Activated naive CD8-positive, alpha-beta T cell treated with anti-CD3 and anti-CD28 coated beads, Interleukin-2, amount 10 ng/mL, durations not matched to agents 7 days and 5 days (primary cell): ENCODE data around the gene PLD2. TPM values are rescaled to one million over a fixed set of nuclear protein-coding genes. Genes with fewer than 3 reads are reported as not detected.
A peak's percentile ranks its signal among the peaks of the same experiment; 100 is the strongest.
"Not testable (repeated sequence)": the region's sequence is repeated elsewhere in the genome, so short reads cannot be mapped to it uniquely, and the experiment has no call there.

ENCODE experiments used
- ATAC-seq: fragments of 150-1000 bp; cut with Tn5 transposase; one replicate; pipeline ENCODE4 v1.10.0; 2021; ENCODE audit warnings: low read depth, moderate library complexity
- POLR2A ChIA-PET: fragments of 350-600 bp; sonication (Branson Sonifier 250); formaldehyde crosslinking; loops from one replicate; lab custom pipeline; 2021; ENCODE audit warnings: antibody characterized with exemption; lab: Charles Lee
- DNase-seq: peaks from one replicate; pipeline ENCODE4 v3.0.0; 2021
- H3K27ac Mint-ChIP-seq: one replicate; pipeline ENCODE4 v1.8.0; 2022; ENCODE audit warnings: mild to moderate bottlenecking, mixed read lengths
- H3K27me3 Mint-ChIP-seq: one replicate; pipeline ENCODE4 v1.8.0; 2022; ENCODE audit warnings: mild to moderate bottlenecking, moderate library complexity, mixed read lengths
- H3K36me3 Mint-ChIP-seq: one replicate; pipeline ENCODE4 v1.8.0; 2021; ENCODE audit warnings: mild to moderate bottlenecking, mixed read lengths
- H3K4me1 Mint-ChIP-seq: one replicate; pipeline ENCODE4 v1.8.0; 2021; ENCODE audit warnings: mixed read lengths
- H3K4me3 Mint-ChIP-seq: one replicate; pipeline ENCODE4 v1.8.0; 2022; ENCODE audit warnings: mild to moderate bottlenecking, moderate library complexity, mixed read lengths
- H3K9me3 Mint-ChIP-seq: one replicate; pipeline ENCODE4 v1.8.0; 2021; ENCODE audit warnings: mixed read lengths
- total RNA-seq, 2 experiments: library from RNA; stranded (reverse); gene quantifications; one replicate each; pipeline ENCODE4 v1.2.3, GENCODE V29; 2021

Gene PLD2
- total RNA-seq, 2 experiments from 2014 or later: 18.8 to 21.7 TPM

DNA sequence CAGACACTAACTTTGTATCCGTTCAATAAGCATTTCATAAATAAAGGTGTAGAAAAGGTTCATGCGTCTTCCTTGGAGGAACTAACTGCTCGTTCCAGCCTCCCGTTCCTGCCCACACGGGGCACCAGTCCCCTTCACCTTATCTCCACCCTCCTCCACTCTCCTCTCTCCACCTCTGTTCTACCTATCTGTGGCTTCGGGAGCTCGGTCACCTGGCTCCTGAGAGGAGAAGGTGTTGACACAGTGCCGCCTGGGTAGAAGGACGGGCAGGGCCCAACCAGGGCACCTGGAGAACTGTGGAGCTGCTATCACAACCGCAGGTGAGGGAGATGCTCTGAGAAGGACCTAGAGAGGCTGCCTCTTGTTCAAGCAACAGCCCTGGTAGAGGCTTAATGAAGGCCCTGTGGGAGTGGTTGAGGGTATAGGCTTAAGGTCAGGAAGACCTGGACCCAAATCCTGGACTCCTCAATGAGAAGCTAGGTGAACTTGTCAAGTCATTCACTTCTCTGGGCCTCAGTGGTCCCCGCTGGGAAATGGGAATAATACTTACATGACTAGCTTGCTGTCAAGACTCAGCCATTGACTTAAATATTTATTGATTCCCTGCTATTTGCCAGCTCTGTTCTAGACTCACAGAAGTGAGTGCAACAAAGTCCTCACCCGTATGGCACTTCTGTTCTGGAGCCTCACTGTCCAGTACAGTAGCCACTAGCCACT lies 16.6 kb downstream of the PLD2 start:
- H3K4me1 Mint-ChIP-seq: no peaks in the 10 kb centered on the region
- no peaks in the 10 kb centered on the region for H3K27me3 Mint-ChIP-seq
- no peaks in the 10 kb centered on the region for H3K9me3 Mint-ChIP-seq
- H3K27ac Mint-ChIP-seq: no peak overlapping the region
- DNase-seq (no peak), ATAC-seq (no peak)
- H3K36me3 Mint-ChIP-seq: peaks cover 1% of the 10 kb centered on the region
- POLR2A ChIA-PET: no interaction called here
- no peak overlapping the region for H3K4me3 Mint-ChIP-seq

- Mint-ChIP-seq H3K4me1 (no peaks in the 10 kb centered on the region), H3K4me3 (no peak overlapping the region), H3K36me3 (no peaks in the 10 kb centered on the region), H3K27ac (no peak overlapping the region), H3K9me3 (no peaks in the 10 kb centered on the region), H3K27me3 (no peaks in the 10 kb centered on the region)
- DNase-seq: no peak
- POLR2A ChIA-PET: no interaction called here
- no peak for ATAC-seq
Measured at GRCh38 chr17:4827399-4827798, 20.4 kb downstream of the PLD2 start.

- POLR2A ChIA-PET: interaction anchor here (1.3 to 1.5 kb wide), 2 partner anchors 25 to 44 kb away, joined by 3 read pairs; no protein-coding TSS in a partner anchor
- peaks cover 27% of the 10 kb centered on the region for H3K4me1 Mint-ChIP-seq
- DNase-seq, H3K9me3 Mint-ChIP-seq, ATAC-seq, H3K27me3 Mint-ChIP-seq, H3K36me3 Mint-ChIP-seq: not testable (repeated sequence)
- H3K27ac Mint-ChIP-seq: peak overlapping the region; percentile 88
- H3K4me3 Mint-ChIP-seq: peak overlapping the region; percentile 97
Measured at GRCh38 chr17:4832829-4833177, 25.9 kb downstream of the PLD2 start.

GRCh38 chr17:4833178-4833940 lies 26.4 kb downstream of the PLD2 start, which contains the start of gene MINK1:
TSS of gene MINK1 (plus strand) at chr17:4833340. CDS start at chr17:4833584, 244 bp downstream.
- POLR2A ChIA-PET: interaction anchor here (0.7 to 2.0 kb wide), 4 partner anchors 26 to 123 kb away, joined by 3 to 6 read pairs (median 3); partner anchors contain the start of gene ARRB2
- ATAC-seq: peak; percentile 92
- Mint-ChIP-seq H3K36me3 (peaks cover 7% of the 10 kb centered on the region), H3K4me1 (peaks cover 27% of the 10 kb centered on the region), H3K4me3 (peak within 1 kb of the TSS; percentile 97), H3K27ac (peak within 1 kb of the TSS; percentile 88), H3K27me3 (no peaks in the 10 kb centered on the region), H3K9me3 (no peaks in the 10 kb centered on the region)
- DNase-seq: peak; percentile 92

DNA sequence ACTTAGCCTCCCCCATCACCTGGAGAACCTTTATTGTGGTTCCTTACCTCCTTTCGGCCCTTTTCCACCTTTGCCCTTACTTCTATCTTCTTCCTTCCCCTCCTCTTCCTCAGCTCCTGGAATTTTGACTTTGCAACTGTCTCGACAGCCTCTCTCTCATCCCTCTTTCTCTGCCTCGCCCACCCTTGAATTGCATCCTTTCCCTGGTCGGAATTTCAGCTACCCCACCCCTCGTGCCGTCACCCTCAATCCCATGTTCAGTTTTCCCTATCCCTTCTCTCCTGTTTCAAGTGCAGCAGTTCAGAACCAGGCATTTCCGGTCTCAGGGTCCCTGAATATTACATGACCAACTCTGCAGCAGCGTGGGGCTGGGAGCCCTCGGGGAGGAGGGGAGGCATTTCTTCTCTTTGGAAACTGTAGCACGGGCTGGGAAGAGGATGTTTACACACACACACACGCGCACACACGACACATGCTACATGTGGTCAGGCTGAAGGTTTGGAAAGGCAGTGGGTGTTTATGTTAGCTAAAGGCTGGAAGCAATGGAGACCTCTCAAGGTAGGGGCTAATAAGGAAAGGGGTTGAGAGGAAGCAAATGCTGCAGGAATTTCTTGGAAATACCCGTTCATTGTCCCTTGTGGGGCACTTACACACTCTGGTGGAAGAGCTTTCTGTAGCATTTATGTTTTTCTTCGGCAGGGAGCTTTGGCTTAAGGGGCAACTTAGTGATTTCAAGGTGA lies 27.2 kb downstream of the PLD2 start:
- ATAC-seq (no peak), DNase-seq (no peak)

DNA sequence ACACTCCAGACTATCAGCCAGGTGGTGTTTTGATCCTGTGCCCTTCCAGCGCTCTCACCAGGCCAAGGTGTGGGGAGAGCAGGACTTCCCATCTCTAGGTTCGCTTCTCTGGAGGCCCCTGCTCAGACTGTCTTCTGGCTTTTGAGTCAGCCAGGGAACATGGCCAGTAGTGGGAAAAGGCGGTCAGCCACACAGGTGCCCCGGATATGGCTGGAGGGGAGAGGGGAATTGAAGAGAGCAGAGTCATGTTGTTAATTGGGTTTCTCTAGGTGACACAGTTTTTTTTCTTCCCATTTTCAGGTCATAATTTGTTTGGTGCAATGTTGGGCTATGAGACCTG lies 27.7 kb downstream of the PLD2 start:
- Mint-ChIP-seq H3K9me3 (no peaks in the 10 kb centered on the region), H3K4me3 (peak overlapping the region; percentile 86), H3K27me3 (no peaks in the 10 kb centered on the region), H3K27ac (peak overlapping the region; percentile 15), H3K4me1 (peaks cover 33% of the 10 kb centered on the region), H3K36me3 (peaks cover 12% of the 10 kb centered on the region)
- no peak for ATAC-seq
- no peak for DNase-seq
- POLR2A ChIA-PET: interaction anchor here (2.0 kb wide), 1 partner anchor 125 kb away, joined by 6 read pairs; the partner anchor contains the start of gene ARRB2

More for the DNA sequence above, 27.2 kb downstream of the PLD2 start:
- Mint-ChIP-seq H3K36me3 (peaks cover 9% of the 10 kb centered on the region), H3K4me3 (peak overlapping the region; percentile 86), H3K27me3 (no peaks in the 10 kb centered on the region), H3K9me3 (no peaks in the 10 kb centered on the region), H3K27ac (peak overlapping the region; percentile 76), H3K4me1 (peaks cover 27% of the 10 kb centered on the region)
- POLR2A ChIA-PET: interaction anchor here (0.7 to 2.0 kb wide), 4 partner anchors 26 to 124 kb away, joined by 3 to 6 read pairs (median 3); partner anchors contain the start of gene ARRB2

DNA sequence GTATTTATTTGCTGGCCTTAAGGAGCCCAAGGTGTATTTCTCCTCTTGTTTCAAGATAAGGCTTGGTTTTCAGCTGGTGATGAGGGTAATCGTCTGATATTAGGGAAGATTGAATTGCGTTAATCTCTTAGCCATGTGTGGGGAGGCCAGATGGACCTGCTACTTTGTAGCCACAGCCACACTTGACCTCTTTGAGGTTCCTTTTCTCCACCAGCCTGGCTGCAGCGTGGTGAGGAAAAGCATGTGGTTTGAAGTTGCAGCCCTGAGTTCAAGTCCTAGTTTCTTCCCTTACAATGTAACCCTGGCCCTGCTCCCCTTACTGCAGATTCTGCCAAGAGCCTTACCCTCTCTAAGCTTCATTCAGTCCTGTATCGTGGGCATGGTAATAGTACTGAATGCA lies 29.3 kb downstream of the PLD2 start:
- POLR2A ChIA-PET: no interaction called here
- no peaks in the 10 kb centered on the region for H3K9me3 Mint-ChIP-seq
- DNase-seq: no peak

DNA sequence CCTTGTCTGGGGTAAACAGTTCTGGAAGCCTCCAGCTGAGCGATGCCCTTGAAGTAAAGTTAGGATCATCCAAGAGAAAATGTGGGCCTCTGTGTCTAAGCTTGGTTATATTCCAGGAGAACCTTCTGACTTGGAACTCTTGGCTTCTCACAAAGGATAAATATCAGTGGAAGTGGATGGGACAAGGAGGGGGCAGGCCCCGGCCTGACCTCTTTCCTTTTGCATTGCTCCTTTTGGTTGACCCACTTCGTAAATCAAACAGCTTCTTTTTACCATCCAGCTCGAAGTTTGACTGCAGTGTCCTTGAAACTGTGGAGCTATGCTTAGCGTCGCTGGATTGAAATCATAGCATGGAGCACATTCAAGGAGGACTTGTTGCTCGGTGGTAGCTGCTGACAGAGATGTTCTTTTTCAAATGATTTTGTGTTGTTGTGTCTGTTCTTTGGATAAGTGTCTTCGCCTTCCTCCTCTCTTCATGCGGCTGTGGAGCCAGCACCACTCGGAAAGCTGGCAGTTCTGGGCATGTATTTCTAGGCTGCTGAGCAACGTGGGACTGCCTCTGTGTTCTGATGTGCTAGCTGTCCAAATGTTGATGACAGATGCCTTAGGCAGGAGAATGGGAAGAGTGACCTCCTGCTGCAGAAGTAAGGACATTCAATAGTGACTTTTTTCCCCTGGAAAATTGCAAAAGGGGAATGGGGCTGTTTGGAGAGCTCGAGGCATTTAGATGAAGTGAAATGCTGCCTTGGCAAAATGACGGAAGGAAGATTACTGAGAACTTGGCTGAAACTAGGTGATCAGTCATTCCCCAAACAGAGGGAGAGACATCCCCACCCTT lies 30.7 kb downstream of the PLD2 start:
- Mint-ChIP-seq H3K27ac (no peak overlapping the region), H3K9me3 (no peaks in the 10 kb centered on the region), H3K36me3 (peaks cover 12% of the 10 kb centered on the region), H3K4me3 (no peak overlapping the region), H3K27me3 (no peaks in the 10 kb centered on the region), H3K4me1 (peaks cover 50% of the 10 kb centered on the region)
- DNase-seq (no peak), ATAC-seq (no peak)
- POLR2A ChIA-PET: no interaction called here

More for the DNA sequence above, 29.3 kb downstream of the PLD2 start:
- Mint-ChIP-seq H3K36me3 (peaks cover 12% of the 10 kb centered on the region), H3K27me3 (no peaks in the 10 kb centered on the region), H3K4me3 (no peak overlapping the region), H3K4me1 (peaks cover 47% of the 10 kb centered on the region), H3K27ac (no peak overlapping the region)
- no peak for ATAC-seq

- Mint-ChIP-seq H3K4me3 (no peak overlapping the region), H3K36me3 (peaks cover 12% of the 10 kb centered on the region), H3K9me3 (no peaks in the 10 kb centered on the region), H3K27me3 (no peaks in the 10 kb centered on the region), H3K27ac (no peak overlapping the region), H3K4me1 (peaks cover 50% of the 10 kb centered on the region)
- ATAC-seq: no peak
- DNase-seq: no peak
- POLR2A ChIA-PET: interaction anchor here (0.7 kb wide), 1 partner anchor 48 kb away, joined by 3 read pairs; no protein-coding TSS in a partner anchor
Measured at GRCh38 chr17:4838309-4838785, 31.4 kb downstream of the PLD2 start.

- ATAC-seq (no peak), DNase-seq (no peak)
- Mint-ChIP-seq H3K27me3 (no peaks in the 10 kb centered on the region), H3K36me3 (peaks cover 9% of the 10 kb centered on the region), H3K4me3 (no peak overlapping the region), H3K4me1 (peaks cover 45% of the 10 kb centered on the region), H3K27ac (no peak overlapping the region), H3K9me3 (no peaks in the 10 kb centered on the region)
- POLR2A ChIA-PET: no interaction called here
Measured at GRCh38 chr17:4839221-4839620, 32.3 kb downstream of the PLD2 start.

GRCh38 chr17:4839965-4840892 lies 33.3 kb downstream of the PLD2 start:
- ATAC-seq: no peak
- POLR2A ChIA-PET: no interaction called here
- Mint-ChIP-seq H3K27me3 (no peaks in the 10 kb centered on the region), H3K4me3 (peak overlapping the region; percentile 20), H3K4me1 (peaks cover 35% of the 10 kb centered on the region), H3K36me3 (peaks cover 11% of the 10 kb centered on the region), H3K27ac (no peak overlapping the region), H3K9me3 (no peaks in the 10 kb centered on the region)
- no peak for DNase-seq

DNA sequence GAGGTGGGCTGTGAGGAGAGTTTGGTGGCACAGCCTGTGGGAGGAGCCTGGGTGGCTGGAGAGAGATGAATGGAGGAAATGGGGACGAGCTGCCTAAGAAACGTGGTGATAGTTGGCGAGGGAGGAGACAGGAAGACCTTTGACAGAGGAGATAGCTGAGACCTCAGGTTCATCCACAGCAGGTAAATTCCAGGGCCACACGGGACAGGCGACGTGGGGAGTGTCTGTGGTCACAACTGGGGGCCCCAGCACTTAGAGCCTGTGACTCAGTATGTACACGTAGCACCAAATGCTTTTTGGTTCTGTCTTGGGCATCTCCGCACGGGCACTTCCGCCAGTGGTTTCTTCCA lies 33.9 kb downstream of the PLD2 start:
- Mint-ChIP-seq H3K4me3 (peak overlapping the region; percentile 20), H3K9me3 (no peaks in the 10 kb centered on the region), H3K36me3 (peaks cover 13% of the 10 kb centered on the region), H3K27ac (no peak overlapping the region), H3K4me1 (peaks cover 29% of the 10 kb centered on the region), H3K27me3 (no peaks in the 10 kb centered on the region)
- POLR2A ChIA-PET: no interaction called here
- no peak for DNase-seq
- ATAC-seq: peak; percentile 55
